Lung (tissue), 12 donors: ENCODE data around the gene HAPLN2. TPM values are rescaled to one million over a fixed set of nuclear protein-coding genes. Genes with fewer than 3 reads are reported as not detected.
A peak's percentile ranks its signal among the peaks of the same experiment; 100 is the strongest.

ENCODE experiments used
- ATAC-seq: fragments of 200-7000 bp; cut with Tn5 transposase; one replicate; pipeline ENCODE4 v1.9.1; 2020; ENCODE audit warnings: moderate number of reproducible peaks; ENCODE audit not compliant: insufficient read depth, low FRiP score
- DNase-seq, 3 donors: peaks; one replicate each; pipeline ENCODE4 v3.0.0-alpha.2; 2013 to 2017
- H3K27ac ChIP-seq, 2 donors: one replicate each; pipeline ENCODE4 v1.5.1; 2013; ENCODE audit warnings: mild to moderate bottlenecking in 2 of 2, moderate library complexity in 2 of 2, control low read depth in 1 of 2, inconsistent platforms in 1 of 2, low read depth in 1 of 2, low read length in 1 of 2
- H3K27me3 ChIP-seq, 3 donors: one replicate each; pipeline ENCODE4 v1.5.1; 2013; ENCODE audit warnings: low read length in 2 of 3; ENCODE audit not compliant: control insufficient read depth in 3 of 3, insufficient read depth in 3 of 3
- H3K36me3 ChIP-seq, 4 donors: one replicate each; pipeline ENCODE4 v1.5.1; 2013; ENCODE audit warnings: low read length in 4 of 4, mild to moderate bottlenecking in 1 of 4, moderate library complexity in 1 of 4; ENCODE audit not compliant: control insufficient read depth in 4 of 4, insufficient read depth in 4 of 4
- H3K4me1 ChIP-seq, 5 donors: one replicate each; pipeline ENCODE4 v1.5.1; 2013; ENCODE audit warnings: low read length in 5 of 5, mild to moderate bottlenecking in 2 of 5, moderate library complexity in 1 of 5; ENCODE audit not compliant: control insufficient read depth in 5 of 5, insufficient read depth in 5 of 5
- H3K4me3 ChIP-seq: one replicate; pipeline ENCODE4 v1.5.1; 2013; ENCODE audit warnings: mild to moderate bottlenecking, control low read depth, moderate library complexity
- H3K9ac ChIP-seq, 2 donors: one replicate each; pipeline ENCODE4 v1.5.1; 2013; ENCODE audit warnings: low read length in 2 of 2, control low read depth in 1 of 2; ENCODE audit not compliant: insufficient read depth in 1 of 2
- H3K9me3 ChIP-seq, 4 donors: one replicate each; pipeline ENCODE4 v1.5.1; 2013; ENCODE audit warnings: low read length in 3 of 4, mild to moderate bottlenecking in 1 of 4, moderate library complexity in 1 of 4; ENCODE audit not compliant: control insufficient read depth in 4 of 4, insufficient read depth in 3 of 4
- CTCF ChIP-seq: IDR thresholded peaks from 2 replicates; pipeline ENCODE4 v1.5.1; 2012; ENCODE audit warnings: mild to moderate bottlenecking; ENCODE audit errors: control extremely low read depth, extremely low read depth
- WGBS, 2 donors: extraction: QIAGEN DNeasy Blood & Tissue Kit; methylation state at CpG; one replicate each; pipeline ENCODE4 v1.1.7; 2013; 5-methylcytosine and 5-hydroxymethylcytosine counted together
- polyA plus RNA-seq, 2 donors: library from polyadenylated mRNA; stranded (reverse); fragments of 200-250 nt; gene quantifications; one replicate each; pipeline ENCODE4 v1.2.1, GENCODE V29; 2013
- total RNA-seq, 2 donors: library from RNA; depleted of rRNA in 1 of 2; stranded (reverse); fragments of >200 nt in 1 of 2; gene quantifications; one replicate each; pipeline ENCODE4 v1.2.1, GENCODE V29; 2014 to 2021
- donor health status: control.
- donor health status: control.
- donor health status: Bipolar disorder and iron deficiency.
- donor health status: healthy.
- donor health status: DM: yes; HTN: yes; CAD: no.

HAPLN2 gene
- total and polyA plus RNA-seq, 4 donors = 0.18 to 0.31 (median 0.24) TPM; not detected in 1

GRCh38 chr1:156642265-156643048 is 23.2 kb downstream of the HAPLN2 start:
- Histone ChIP-seq H3K9me3 (no peaks in the 10 kb centered on the region), H3K27ac (no peak overlapping the region), H3K4me3 (no peak overlapping the region), H3K9ac (no peak overlapping the region), H3K36me3 (no peaks in the 10 kb centered on the region), H3K27me3 (peaks cover 15 to 90% (median 67%) of the 10 kb centered on the region in 3 donors), H3K4me1 (peaks cover 0 to 8% (median 0%) of the 10 kb centered on the region in 5 donors)
- no peak for DNase-seq
- WGBS, 2 donors = 12% methylated on average over 39 to 40 of the region's 40 CpGs
- no peak for TF ChIP-seq CTCF
- ATAC-seq = no peak

- Histone ChIP-seq H3K9ac (no peak overlapping the region), H3K27me3 (peaks cover 15 to 91% (median 73%) of the 10 kb centered on the region in 3 donors), H3K36me3 (no peaks in the 10 kb centered on the region), H3K4me1 (peaks cover 0 to 8% (median 0%) of the 10 kb centered on the region in 5 donors), H3K9me3 (no peaks in the 10 kb centered on the region), H3K4me3 (no peak overlapping the region), H3K27ac (no peak overlapping the region)
- DNase-seq (peak in 1 of 3 donors; percentile 2), ATAC-seq (no peak)
- WGBS, 2 donors = 48 to 53% methylated on average over 7 of the region's 7 CpGs
- no peak for TF ChIP-seq CTCF
These were observed 24.0 kb downstream of the HAPLN2 start for GRCh38 chr1:156643049-156643777.

- H3K27ac ChIP-seq = no peak overlapping the region
- H3K9ac ChIP-seq = no peak overlapping the region
- no peaks in the 10 kb centered on the region for H3K36me3 ChIP-seq
- 19 to 52% methylated on average over 7 of the region's 7 CpGs for WGBS, 2 donors
- H3K9me3 ChIP-seq = no peaks in the 10 kb centered on the region
- no peak for TF ChIP-seq CTCF
- H3K4me3 ChIP-seq = no peak overlapping the region
- no peak for ATAC-seq
- peak in 1 of 3 donors; percentile 7 for DNase-seq
- peaks cover 0 to 8% (median 0%) of the 10 kb centered on the region in 5 donors for H3K4me1 ChIP-seq
- peaks cover 10 to 92% (median 70%) of the 10 kb centered on the region in 3 donors for H3K27me3 ChIP-seq
These were observed 24.5 kb downstream of the HAPLN2 start for GRCh38 chr1:156643778-156644092.
